ENCODE data around the gene LRRC15. TPM values are rescaled to one million over a fixed set of nuclear protein-coding genes. Genes with fewer than 3 reads are reported as not detected.

The LRRC15 gene
- total and polyA plus RNA-seq, 2 experiments from 2014 or later = not detected

- H3K27ac ChIP-seq = no peak overlapping the region
- H3K4me3 ChIP-seq = no peak overlapping the region
- H3K79me2 ChIP-seq = no peaks in the 10 kb centered on the region
- no peak for TF ChIP-seq EZH2phosphoT487 (IDR thresholded peaks at IDR 0.05; ENCODE audit: low read depth, severe bottlenecking, unreplicated experiment)
- no peak overlapping the region for H3K4me2 ChIP-seq
- no peaks in the 10 kb centered on the region for H3K36me3 ChIP-seq (replicated peaks; ENCODE audit: insufficient read depth, low read depth)
- H3K4me1 ChIP-seq (ENCODE audit: insufficient read depth) = no peaks in the 10 kb centered on the region
- 97% methylated on average over 8 of the region's 8 CpGs for WGBS (ENCODE audit: low lambda C conversion rate, missing lambda C conversion rate)
- no peaks in the 10 kb centered on the region for H3K9me2 ChIP-seq (replicated peaks; ENCODE audit: insufficient read depth)
- no peak overlapping the region for H2AFZ ChIP-seq
- H3K27me3 ChIP-seq = no peaks in the 10 kb centered on the region
- H3K9me3 ChIP-seq (ENCODE audit: low read depth) = no peaks in the 10 kb centered on the region
- no peaks in the 10 kb centered on the region for H4K20me1 ChIP-seq (ENCODE audit: insufficient read depth, poor library complexity, severe bottlenecking)
- DNase-seq (ENCODE audit: low spot score) = no peak
Measured at GRCh38 chr3:194387926-194388418, 18.4 kb upstream of the LRRC15 start.

GRCh38 chr3:194387276-194387675 lies 17.7 kb upstream of the LRRC15 start:
- H3K27me3 ChIP-seq = no peaks in the 10 kb centered on the region
- H3K4me2 ChIP-seq = no peak overlapping the region
- WGBS (ENCODE audit: low lambda C conversion rate, missing lambda C conversion rate) = 99% methylated on average over 6 of the region's 6 CpGs
- H3K79me2 ChIP-seq = no peaks in the 10 kb centered on the region
- H3K4me1 ChIP-seq (ENCODE audit: insufficient read depth) = no peaks in the 10 kb centered on the region
- TF ChIP-seq EZH2 (IDR thresholded peaks at IDR 0.05; ENCODE audit: borderline replicate concordance) (no peak), EZH2phosphoT487 (IDR thresholded peaks at IDR 0.05; ENCODE audit: low read depth, severe bottlenecking, unreplicated experiment) (no peak), CTCF (IDR thresholded peaks at IDR 0.05; ENCODE audit: poor library complexity) (no peak)
- H2AFZ ChIP-seq = no peak overlapping the region
- H4K20me1 ChIP-seq (ENCODE audit: insufficient read depth, poor library complexity, severe bottlenecking) = no peaks in the 10 kb centered on the region
- no peak for DNase-seq (ENCODE audit: low spot score)
- no peaks in the 10 kb centered on the region for H3K9me2 ChIP-seq (replicated peaks; ENCODE audit: insufficient read depth)
- H3K27ac ChIP-seq = no peak overlapping the region
- no peaks in the 10 kb centered on the region for H3K9me3 ChIP-seq (ENCODE audit: low read depth)
- no peak overlapping the region for H3K4me3 ChIP-seq
- no peaks in the 10 kb centered on the region for H3K36me3 ChIP-seq (replicated peaks; ENCODE audit: insufficient read depth, low read depth)

GRCh38 chr3:194386648-194387047 lies 17.1 kb upstream of the LRRC15 start:
- Histone ChIP-seq H3K27me3 (no peaks in the 10 kb centered on the region), H3K9me2 (replicated peaks; ENCODE audit: insufficient read depth) (no peaks in the 10 kb centered on the region), H3K4me1 (ENCODE audit: insufficient read depth) (no peaks in the 10 kb centered on the region), H3K36me3 (replicated peaks; ENCODE audit: insufficient read depth, low read depth) (no peaks in the 10 kb centered on the region), H3K4me3 (no peak overlapping the region), H3K9me3 (ENCODE audit: low read depth) (no peaks in the 10 kb centered on the region), H2AFZ (no peak overlapping the region), H3K79me2 (no peaks in the 10 kb centered on the region), H4K20me1 (ENCODE audit: insufficient read depth, poor library complexity, severe bottlenecking) (no peaks in the 10 kb centered on the region), H3K4me2 (no peak overlapping the region), H3K27ac (no peak overlapping the region)
- 58% methylated on average over 7 of the region's 7 CpGs for WGBS (ENCODE audit: low lambda C conversion rate, missing lambda C conversion rate)
- DNase-seq (ENCODE audit: low spot score) = no peak
- TF ChIP-seq EZH2phosphoT487 (IDR thresholded peaks at IDR 0.05; ENCODE audit: low read depth, severe bottlenecking, unreplicated experiment) = no peak
- no peak for TF ChIP-seq CTCF (IDR thresholded peaks at IDR 0.05; ENCODE audit: poor library complexity)
- no peak for TF ChIP-seq EZH2 (IDR thresholded peaks at IDR 0.05; ENCODE audit: borderline replicate concordance)

GRCh38 chr3:194386066-194386465 lies 16.5 kb upstream of the LRRC15 start:
- no peaks in the 10 kb centered on the region for H3K79me2 ChIP-seq
- 60% methylated on average over 15 of the region's 15 CpGs for WGBS (ENCODE audit: low lambda C conversion rate, missing lambda C conversion rate)
- H3K4me2 ChIP-seq = no peak overlapping the region
- H3K9me3 ChIP-seq (ENCODE audit: low read depth) = no peaks in the 10 kb centered on the region
- H3K4me3 ChIP-seq = no peak overlapping the region
- no peak for DNase-seq (ENCODE audit: low spot score)
- H2AFZ ChIP-seq = no peak overlapping the region
- H3K27ac ChIP-seq = no peak overlapping the region
- no peaks in the 10 kb centered on the region for H3K9me2 ChIP-seq (replicated peaks; ENCODE audit: insufficient read depth)
- H4K20me1 ChIP-seq (ENCODE audit: insufficient read depth, poor library complexity, severe bottlenecking) = no peaks in the 10 kb centered on the region
- no peaks in the 10 kb centered on the region for H3K36me3 ChIP-seq (replicated peaks; ENCODE audit: insufficient read depth, low read depth)
- TF ChIP-seq EZH2phosphoT487 (IDR thresholded peaks at IDR 0.05; ENCODE audit: low read depth, severe bottlenecking, unreplicated experiment) (no peak), EZH2 (IDR thresholded peaks at IDR 0.05; ENCODE audit: borderline replicate concordance) (no peak)
- no peaks in the 10 kb centered on the region for H3K4me1 ChIP-seq (ENCODE audit: insufficient read depth)
- no peaks in the 10 kb centered on the region for H3K27me3 ChIP-seq

Data from hepatocyte (in vitro differentiated cells).